HCT116 (cell line): Measurements from ENCODE around the gene TBC1D21.

Source experiments
- EGR1 ChIP-seq: IDR thresholded peaks from 2 replicates; pipeline ENCODE4 v1.6.1; 2012; ENCODE audit warnings: low read depth
- EZH2 ChIP-seq: fragments of 200-600 bp; sonication (generic); IDR thresholded peaks from 2 replicates; pipeline ENCODE4 v1.6.1; 2017; ENCODE audit warnings: antibody characterized with exemption, mixed run types
- EZH2phosphoT487 ChIP-seq: fragments of 200-600 bp; IDR thresholded peaks from 2 replicates; pipeline ENCODE4 v1.6.1; 2018; ENCODE audit warnings: antibody characterized with exemption, borderline replicate concordance
- FOSL1 ChIP-seq: IDR thresholded peaks from 2 replicates; pipeline ENCODE4 v1.6.1; 2012; ENCODE audit warnings: low read depth
- POLR2A ChIP-seq: IDR thresholded peaks from 2 replicates; pipeline ENCODE4 v1.7.0; 2011; ENCODE audit warnings: borderline replicate concordance; ENCODE audit not compliant: insufficient read depth, insufficient read length; ENCODE audit errors: extremely low read depth
- RAD21 ChIP-seq: IDR thresholded peaks from 2 replicates; pipeline ENCODE4 v1.6.1; 2012; ENCODE audit warnings: low read depth, mild to moderate bottlenecking
- SP1 ChIP-seq: IDR thresholded peaks from 2 replicates; pipeline ENCODE4 v1.6.1; 2012; ENCODE audit warnings: low read depth
- TCF7L2 ChIP-seq: IDR thresholded peaks from 2 replicates; pipeline ENCODE4 v1.7.0; 2011; ENCODE audit warnings: borderline replicate concordance, inconsistent platforms; ENCODE audit not compliant: insufficient read depth, insufficient read length; ENCODE audit errors: extremely low read depth
- YY1 ChIP-seq: IDR thresholded peaks from 2 replicates; pipeline ENCODE4 v1.6.1; 2011; ENCODE audit warnings: low read length, low read depth, moderate library complexity, mild to moderate bottlenecking; ENCODE audit not compliant: insufficient replicate concordance; ENCODE audit errors: extremely low read depth
- TF ChIP-seq, protein P1 (sequence below), 3 experiments: fragments of 200-600 bp in 1 of 3; sonication (generic) in 1 of 3; IDR thresholded peaks in 2 of 3; conservative IDR thresholded peaks in 1 of 3; 2 replicates each; pipeline ENCODE4 v1.5.1; 2012 to 2017; ENCODE audit warnings: low read depth in 2 of 3, low read length in 2 of 3, antibody characterized with exemption in 1 of 3, borderline replicate concordance in 1 of 3, control low read depth in 1 of 3, mild to moderate bottlenecking in 1 of 3, mixed read lengths in 1 of 3, mixed run types in 1 of 3, moderate library complexity in 1 of 3; ENCODE audit not compliant: insufficient read depth in 1 of 3
- TF ChIP-seq, protein P2 (sequence below): IDR thresholded peaks from 2 replicates; pipeline ENCODE4 v1.6.1; 2012

DNA sequence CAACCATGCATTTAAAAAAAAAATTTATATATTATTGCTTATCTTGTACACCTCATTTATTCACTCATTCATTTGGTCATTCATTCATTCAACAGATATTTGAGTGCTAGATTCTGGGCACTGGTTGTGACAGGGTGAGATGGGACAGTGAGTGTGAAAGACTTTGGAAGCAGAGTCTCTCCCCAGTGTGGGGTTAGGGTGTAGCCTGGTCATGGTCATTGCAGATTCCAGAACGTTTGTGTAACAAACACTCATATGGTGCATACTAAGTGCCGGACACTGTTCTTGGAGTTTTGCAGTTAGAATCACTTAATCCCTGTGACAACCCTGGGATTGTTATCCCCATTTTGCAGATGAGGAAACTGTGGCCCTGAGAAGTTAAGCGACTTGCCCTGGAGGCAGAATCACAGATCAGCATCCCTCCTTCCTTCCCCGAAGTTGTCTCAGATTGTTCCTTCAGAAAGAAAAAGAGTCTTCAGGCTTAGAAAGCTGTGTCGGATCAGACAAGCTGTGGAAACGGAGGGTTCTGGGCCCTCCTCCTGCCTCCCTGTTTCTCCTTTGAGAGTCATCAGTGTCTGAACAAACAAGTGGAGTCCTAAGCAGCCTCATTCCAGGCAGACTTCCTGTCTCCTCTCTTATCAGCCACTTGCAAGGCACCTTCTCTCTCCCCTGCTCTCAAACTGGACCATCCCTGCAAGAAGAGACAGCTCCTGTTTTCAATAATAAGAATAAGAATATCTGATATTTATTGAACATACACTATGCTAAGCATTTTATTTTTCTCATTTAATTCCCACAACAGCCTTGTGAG is 59.2 kb downstream of the TBC1D21 start:
- TF ChIP-seq, protein P1, sequence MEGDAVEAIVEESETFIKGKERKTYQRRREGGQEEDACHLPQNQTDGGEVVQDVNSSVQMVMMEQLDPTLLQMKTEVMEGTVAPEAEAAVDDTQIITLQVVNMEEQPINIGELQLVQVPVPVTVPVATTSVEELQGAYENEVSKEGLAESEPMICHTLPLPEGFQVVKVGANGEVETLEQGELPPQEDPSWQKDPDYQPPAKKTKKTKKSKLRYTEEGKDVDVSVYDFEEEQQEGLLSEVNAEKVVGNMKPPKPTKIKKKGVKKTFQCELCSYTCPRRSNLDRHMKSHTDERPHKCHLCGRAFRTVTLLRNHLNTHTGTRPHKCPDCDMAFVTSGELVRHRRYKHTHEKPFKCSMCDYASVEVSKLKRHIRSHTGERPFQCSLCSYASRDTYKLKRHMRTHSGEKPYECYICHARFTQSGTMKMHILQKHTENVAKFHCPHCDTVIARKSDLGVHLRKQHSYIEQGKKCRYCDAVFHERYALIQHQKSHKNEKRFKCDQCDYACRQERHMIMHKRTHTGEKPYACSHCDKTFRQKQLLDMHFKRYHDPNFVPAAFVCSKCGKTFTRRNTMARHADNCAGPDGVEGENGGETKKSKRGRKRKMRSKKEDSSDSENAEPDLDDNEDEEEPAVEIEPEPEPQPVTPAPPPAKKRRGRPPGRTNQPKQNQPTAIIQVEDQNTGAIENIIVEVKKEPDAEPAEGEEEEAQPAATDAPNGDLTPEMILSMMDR (IDR thresholded peaks at IDR 0.05 in 2 of 3, conservative IDR thresholded peaks at IDR 0.05 in 1 of 3; ENCODE audit: borderline replicate concordance in 1 of 3, insufficient read depth in 1 of 3, low read depth in 2 of 3, low read length in 2 of 3): no peak
- TF ChIP-seq, protein P2, sequence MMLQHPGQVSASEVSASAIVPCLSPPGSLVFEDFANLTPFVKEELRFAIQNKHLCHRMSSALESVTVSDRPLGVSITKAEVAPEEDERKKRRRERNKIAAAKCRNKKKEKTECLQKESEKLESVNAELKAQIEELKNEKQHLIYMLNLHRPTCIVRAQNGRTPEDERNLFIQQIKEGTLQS: no peak
- TF ChIP-seq TCF7L2: no peak
- TF ChIP-seq RAD21: no peak
- TF ChIP-seq POLR2A: no peak
- TF ChIP-seq EGR1: no peak
- no peak for TF ChIP-seq EZH2
- TF ChIP-seq YY1: no peak
- no peak for TF ChIP-seq EZH2phosphoT487
- TF ChIP-seq FOSL1: no peak
- TF ChIP-seq SP1: no peak
